ENCODE measurements around the gene CACNG4. TPM values are rescaled to one million over a fixed set of nuclear protein-coding genes. Genes with fewer than 3 reads are reported as not detected.

The CACNG4 gene
- total RNA-seq, 1 experiment from 2014 or later: not detected

- RAD21 ChIA-PET (ENCODE audit: low non-redundant PET in 1 of 2, low total read pairs in 2 of 2, uncharacterized antibody in 2 of 2, unreplicated experiment in 2 of 2): no interaction called here
- Histone ChIP-seq H3K4me1 (ENCODE audit: control insufficient read depth in 1 of 2, insufficient read depth in 2 of 2, low read length in 2 of 2) (peaks cover 39 to 58% of the 10 kb centered on the region in 2 experiments), H3K9me2 (ENCODE audit: insufficient read depth) (no peaks in the 10 kb centered on the region), H3K4me2 (ENCODE audit: low read length) (0 out of 2 replicates have a peak overlapping the region, but pooled peaks have one; percentile 81), H3K27me3 (ENCODE audit: insufficient read depth, low read length) (no peaks in the 10 kb centered on the region), H3K9me3 (ENCODE audit: control insufficient read depth in 1 of 2, insufficient read depth in 1 of 2, low read depth in 1 of 2, low read length in 2 of 2) (no peaks in the 10 kb centered on the region), H2AFZ (ENCODE audit: low read depth, low read length, poor library complexity, severe bottlenecking) (no peak overlapping the region), H3K4me3 (replicated peaks in 1 of 2; ENCODE audit: low read depth in 1 of 2, low read length in 2 of 2) (no peak overlapping the region), H3K27ac (ENCODE audit: low read depth, low read length) (peak overlapping the region; percentile 88), H3K79me2 (ENCODE audit: insufficient read depth, low read length) (no peaks in the 10 kb centered on the region), H3K36me3 (ENCODE audit: control insufficient read depth in 1 of 2, insufficient read depth in 2 of 2, low read length in 2 of 2) (no peaks in the 10 kb centered on the region), H4K20me1 (ENCODE audit: insufficient read depth) (no peaks in the 10 kb centered on the region), H3K9ac (ENCODE audit: low read length) (no peak overlapping the region)
- DNase-seq (ENCODE audit: low read depth, low spot score) (no peak), ATAC-seq (no peak)
- TF ChIP-seq ELF1 (IDR thresholded peaks at IDR 0.05; ENCODE audit: borderline replicate concordance, low read depth): no peak
- no TSS peak for BruUV-seq (replicated peaks)
- CTCF ChIA-PET: interaction anchor here (1.1 to 2.5 kb wide), 2 partner anchors 11 to 25 kb away, joined by 3 to 8 read pairs; no protein-coding TSS in a partner anchor
- intact Hi-C loops (cut with micrococcal nuclease): no loop called here
- POLR2A ChIA-PET: no interaction called here
These were observed 14.2 kb upstream of the CACNG4 start for GRCh38 chr17:66950325-66950724.

GRCh38 chr17:66950886-66951604 is 13.5 kb upstream of the CACNG4 start:
- Histone ChIP-seq H3K9ac (ENCODE audit: low read length) (peak overlapping the region; percentile 61), H3K36me3 (ENCODE audit: control insufficient read depth in 1 of 2, insufficient read depth in 2 of 2, low read length in 2 of 2) (no peaks in the 10 kb centered on the region), H3K27me3 (ENCODE audit: insufficient read depth, low read length) (no peaks in the 10 kb centered on the region), H3K4me1 (ENCODE audit: control insufficient read depth in 1 of 2, insufficient read depth in 2 of 2, low read length in 2 of 2) (peaks cover 39 to 58% of the 10 kb centered on the region in 2 experiments), H3K4me3 (replicated peaks in 1 of 2; ENCODE audit: low read depth in 1 of 2, low read length in 2 of 2) (peak overlapping the region in 1 of 2 experiments; percentile 44; a peak in 2 of 4 replicates), H3K9me2 (ENCODE audit: insufficient read depth) (no peaks in the 10 kb centered on the region), H4K20me1 (ENCODE audit: insufficient read depth) (no peaks in the 10 kb centered on the region), H3K9me3 (ENCODE audit: control insufficient read depth in 1 of 2, insufficient read depth in 1 of 2, low read depth in 1 of 2, low read length in 2 of 2) (no peaks in the 10 kb centered on the region), H3K27ac (ENCODE audit: low read depth, low read length) (peak overlapping the region; percentile 88), H3K79me2 (ENCODE audit: insufficient read depth, low read length) (no peaks in the 10 kb centered on the region), H2AFZ (ENCODE audit: low read depth, low read length, poor library complexity, severe bottlenecking) (no peak overlapping the region), H3K4me2 (ENCODE audit: low read length) (peak overlapping the region; percentile 81)
- ChIA-PET POLR2A (interaction anchor here (0.6 to 1.1 kb wide), 2 partner anchors 8 to 17 kb away, joined by 4 to 5 read pairs; no protein-coding TSS in a partner anchor), RAD21 (ENCODE audit: low non-redundant PET in 1 of 2, low total read pairs in 2 of 2, uncharacterized antibody in 2 of 2, unreplicated experiment in 2 of 2) (interaction anchor here in 1 of 2 experiments (1.9 kb wide), 1 partner anchor 36 kb away, joined by 6 read pairs; no protein-coding TSS in a partner anchor), CTCF (interaction anchor here (1.1 to 2.5 kb wide), 2 partner anchors 12 to 24 kb away, joined by 3 to 8 read pairs; no protein-coding TSS in a partner anchor)
- intact Hi-C loops (cut with micrococcal nuclease): no loop called here
- no peak for DNase-seq (ENCODE audit: low read depth, low spot score)
- no peak for TF ChIP-seq ATF3 (IDR thresholded peaks at IDR 0.05)
- TF ChIP-seq FOSL1 (IDR thresholded peaks at IDR 0.05; ENCODE audit: low read depth): no peak
- no peak for TF ChIP-seq POLR2AphosphoS5 (IDR thresholded peaks at IDR 0.05; ENCODE audit: low read depth, low read length)
- no peak for TF ChIP-seq ZFX (IDR thresholded peaks at IDR 0.05)
- TF ChIP-seq POLR2A (IDR thresholded peaks at IDR 0.05; ENCODE audit: borderline replicate concordance, extremely low read depth, insufficient read depth, insufficient read length): no peak
- TF ChIP-seq CBX3 (IDR thresholded peaks at IDR 0.05; ENCODE audit: low read depth): no peak
- TF ChIP-seq SIN3A (IDR thresholded peaks at IDR 0.05; ENCODE audit: low read depth): no peak
- TF ChIP-seq ZNF274 (IDR thresholded peaks at IDR 0.05; ENCODE audit: low read depth, low read length): no peak
- no peak for TF ChIP-seq SP1 (IDR thresholded peaks at IDR 0.05; ENCODE audit: low read depth)
- TF ChIP-seq CEBPB (IDR thresholded peaks at IDR 0.05; ENCODE audit: low read depth): no peak
- no peak for TF ChIP-seq JUND (IDR thresholded peaks at IDR 0.05)
- TF ChIP-seq EGR1 (IDR thresholded peaks at IDR 0.05; ENCODE audit: low read depth): no peak
- TF ChIP-seq RAD21 (IDR thresholded peaks at IDR 0.05; ENCODE audit: low read depth): no peak
- TF ChIP-seq ZBTB33 (IDR thresholded peaks at IDR 0.05; ENCODE audit: extremely low read depth, insufficient replicate concordance, low read length): no peak
- no TSS peak for BruUV-seq (replicated peaks)
- no peak for ATAC-seq

Data from HCT116 (cell line).